Muscle of arm (tissue), 12 donors: ENCODE data around the gene NOTCH3. TPM values are rescaled to one million over a fixed set of nuclear protein-coding genes. Genes with fewer than 3 reads are reported as not detected.

Experiments used
- DNase-seq: peaks from one replicate; pipeline ENCODE4 v3.0.0-alpha.2; 2013
- polyA plus RNA-seq, 12 donors: library from polyadenylated mRNA; unstranded; fragments of 120-200 nt; gene quantifications; one replicate each; pipeline ENCODE4 v1.2.1, GENCODE V29; 2013; ENCODE audit not compliant: insufficient read length in 12 of 12

NOTCH3 gene
- polyA plus RNA-seq, 12 donors = 102 to 178 (median 124) TPM

- no peak for DNase-seq
These were observed 2.9 kb downstream of the NOTCH3 start for GRCh38 chr19:15197942-15198341.

- no peak for DNase-seq
These were observed 3.4 kb downstream of the NOTCH3 start for GRCh38 chr19:15197275-15197941.

- no peak for DNase-seq
These were observed 4.3 kb downstream of the NOTCH3 start for GRCh38 chr19:15196360-15197005.

GRCh38 chr19:15195371-15196334, 5.1 kb downstream of the NOTCH3 start:
- DNase-seq = no peak

- DNase-seq = no peak
These were observed 5.9 kb downstream of the NOTCH3 start for GRCh38 chr19:15194938-15195337.

GRCh38 chr19:15191982-15192381, 8.8 kb downstream of the NOTCH3 start:
- no peak for DNase-seq

GRCh38 chr19:15191514-15191913, 9.3 kb downstream of the NOTCH3 start:
- DNase-seq = no peak

GRCh38 chr19:15188851-15189250, 11.9 kb downstream of the NOTCH3 start:
- no peak for DNase-seq

- no peak for DNase-seq
These were observed 13.5 kb downstream of the NOTCH3 start for GRCh38 chr19:15187026-15188007.

GRCh38 chr19:15185188-15185587, 15.6 kb downstream of the NOTCH3 start:
- DNase-seq = no peak

GRCh38 chr19:15184776-15185175, 16.0 kb downstream of the NOTCH3 start:
- DNase-seq = no peak

- no peak for DNase-seq
These were observed 19.4 kb downstream of the NOTCH3 start for GRCh38 chr19:15181394-15181793.

GRCh38 chr19:15180451-15181390, 20.1 kb downstream of the NOTCH3 start:
- no peak for DNase-seq

- no peak for DNase-seq
These were observed 22.0 kb downstream of the NOTCH3 start for GRCh38 chr19:15178629-15179308.

- DNase-seq = peak; percentile 83
These were observed 23.3 kb downstream of the NOTCH3 start for GRCh38 chr19:15177269-15178116.

- no peak for DNase-seq
These were observed 25.2 kb downstream of the NOTCH3 start for GRCh38 chr19:15175609-15176008.

- DNase-seq = no peak
These were observed 26.9 kb downstream of the NOTCH3 start for GRCh38 chr19:15173746-15174404.

- no peak for DNase-seq
These were observed 30.4 kb downstream of the NOTCH3 start for GRCh38 chr19:15170345-15170744.
